GM21360 (cell line): ENCODE measurements around the gene SPOCK3.

Experiments used
- ATAC-seq: cut with Tn5 transposase; IDR thresholded peaks from one replicate; pipeline ENCODE4 v1.9.1; 2021; ENCODE audit warnings: mild to moderate bottlenecking, moderate library complexity; ENCODE audit not compliant: unreplicated experiment

SPOCK3 gene

DNA sequence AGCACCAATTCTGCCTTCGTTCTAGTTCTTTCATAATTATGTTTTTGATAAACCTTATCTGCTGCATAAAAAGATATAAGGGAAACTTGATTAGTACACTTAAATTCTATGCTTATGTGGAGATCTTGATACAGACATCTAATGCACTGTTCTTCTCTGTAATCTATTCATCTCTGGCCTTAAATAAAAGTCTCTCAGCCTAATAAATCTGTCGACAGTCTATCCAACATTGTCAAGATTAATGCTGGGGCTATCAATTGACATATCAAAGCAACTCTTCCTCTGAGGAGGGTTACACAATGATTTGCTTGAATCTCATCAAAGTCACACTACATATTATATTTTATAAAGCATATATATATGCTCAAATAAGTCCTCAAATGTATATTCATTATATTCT, 545.5 kb downstream of the SPOCK3 start:
- ATAC-seq: no peak

DNA sequence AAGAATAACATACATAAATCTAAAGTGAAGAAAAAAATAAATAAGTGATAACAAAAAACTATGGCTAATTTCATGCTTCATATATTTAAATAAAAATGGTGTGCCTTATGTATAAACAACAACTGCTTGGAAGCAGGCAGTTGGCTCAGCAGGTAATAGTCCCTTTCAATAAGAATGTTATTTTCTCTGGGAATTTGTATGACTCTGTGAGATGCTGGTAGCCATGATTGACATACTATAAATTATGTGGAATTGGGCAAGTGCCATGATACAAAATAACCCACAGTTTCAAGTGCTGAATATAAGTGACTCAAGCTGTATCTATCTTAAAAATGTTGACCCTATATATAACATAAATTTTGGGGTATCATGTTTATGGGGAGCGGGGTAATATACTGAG, 546.5 kb downstream of the SPOCK3 start:
- ATAC-seq: no peak
